HG03520 (cell line): ENCODE measurements around the gene CNIH3.

Experiments
- ATAC-seq: cut with Tn5 transposase; IDR thresholded peaks from one replicate; pipeline ENCODE4 v1.9.1; 2021; ENCODE audit warnings: mild to moderate bottlenecking, moderate library complexity; ENCODE audit not compliant: unreplicated experiment

CNIH3 gene

DNA sequence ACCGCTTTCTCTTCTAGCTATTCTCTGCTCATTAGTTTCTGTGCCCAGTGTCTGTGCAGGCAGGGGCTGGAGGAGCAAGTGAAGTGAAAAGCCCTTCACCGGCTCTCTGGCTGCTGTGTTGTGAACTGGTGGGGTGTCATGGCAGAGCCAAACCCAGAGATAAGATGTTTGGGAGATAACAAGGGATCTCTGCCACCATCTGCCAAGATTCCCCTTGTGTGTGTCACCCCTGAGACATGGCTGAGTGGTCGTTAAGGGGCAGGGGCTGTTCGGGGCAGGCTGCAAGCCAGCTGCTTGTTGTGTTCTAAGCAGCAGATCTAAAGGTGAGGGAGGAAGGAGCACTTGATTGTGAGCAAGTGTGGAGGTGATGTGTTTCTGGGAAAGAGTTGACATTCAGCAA, 24.5 kb downstream of the CNIH3 start:
- ATAC-seq: no peak

GRCh38 chr1:224641030-224641429, 24.9 kb downstream of the CNIH3 start:
- no peak for ATAC-seq

DNA sequence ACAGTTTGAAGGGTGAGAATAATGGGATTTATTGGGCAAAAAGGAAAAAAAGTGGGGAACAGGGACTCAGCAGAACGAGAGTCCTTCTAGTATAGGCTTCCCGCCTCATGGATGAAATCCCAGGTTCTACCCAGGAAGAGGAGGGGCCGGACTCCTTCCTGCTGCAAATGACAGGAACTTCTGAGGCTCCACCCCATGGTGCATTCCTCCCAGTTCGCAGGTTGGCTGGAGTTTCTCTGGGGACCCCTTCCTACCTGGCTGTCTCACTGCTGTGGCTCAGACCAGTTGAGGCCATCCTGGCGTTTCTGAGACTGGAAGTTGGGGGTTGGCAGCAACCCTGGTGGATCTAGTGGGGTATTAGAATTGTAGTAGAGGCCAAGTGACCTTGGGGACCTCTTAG, 27.5 kb downstream of the CNIH3 start:
- ATAC-seq: no peak

DNA sequence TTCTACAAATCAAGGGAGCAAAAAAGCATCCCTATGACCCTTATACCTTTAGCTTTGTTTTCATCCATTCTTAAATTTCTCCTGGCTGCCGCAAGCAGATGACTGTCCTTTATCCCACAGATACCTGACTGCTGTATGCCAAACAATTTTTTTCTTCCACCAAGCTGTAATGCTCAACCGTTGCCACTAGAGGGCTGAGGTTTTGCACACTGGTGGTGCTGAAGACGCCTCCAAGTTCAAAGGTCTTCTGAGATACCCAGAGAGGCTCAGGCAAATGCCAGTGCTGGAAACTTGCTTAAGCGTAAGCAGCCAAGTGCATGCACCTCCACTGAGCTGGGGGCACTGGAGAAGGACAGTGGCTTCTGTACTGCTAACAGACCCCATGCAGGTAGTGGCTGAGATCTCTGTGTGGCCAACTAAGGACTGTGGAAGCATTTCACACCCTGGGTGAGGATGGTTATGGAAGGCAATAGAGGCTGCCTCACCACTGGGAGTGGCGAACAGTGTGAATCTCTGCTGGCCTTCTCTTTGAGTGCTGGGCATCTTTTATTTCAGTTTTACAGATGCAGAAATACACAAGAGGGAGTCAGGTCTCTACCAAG, 28.5 kb downstream of the CNIH3 start:
- peak; percentile 82 for ATAC-seq

DNA sequence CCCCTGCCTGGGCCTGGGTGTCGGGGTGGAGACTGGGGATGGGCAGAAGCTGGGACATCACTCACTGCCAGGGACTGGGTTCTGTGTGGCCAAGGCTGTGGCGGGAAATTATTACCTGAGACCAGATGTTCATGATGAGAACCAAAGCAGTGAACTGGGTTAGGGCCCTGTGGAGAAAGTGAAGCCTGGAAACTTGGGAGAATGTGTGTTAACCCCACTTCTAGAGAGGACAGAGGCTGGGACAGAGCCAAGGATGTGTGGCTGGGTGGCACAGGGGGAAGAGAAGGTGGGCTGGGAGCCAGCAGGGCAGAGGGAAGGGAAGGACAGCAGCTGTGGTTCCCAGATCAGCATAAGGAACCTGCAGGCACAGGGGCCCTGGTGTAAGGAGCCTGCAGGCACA, 31.3 kb downstream of the CNIH3 start:
- ATAC-seq: no peak

DNA sequence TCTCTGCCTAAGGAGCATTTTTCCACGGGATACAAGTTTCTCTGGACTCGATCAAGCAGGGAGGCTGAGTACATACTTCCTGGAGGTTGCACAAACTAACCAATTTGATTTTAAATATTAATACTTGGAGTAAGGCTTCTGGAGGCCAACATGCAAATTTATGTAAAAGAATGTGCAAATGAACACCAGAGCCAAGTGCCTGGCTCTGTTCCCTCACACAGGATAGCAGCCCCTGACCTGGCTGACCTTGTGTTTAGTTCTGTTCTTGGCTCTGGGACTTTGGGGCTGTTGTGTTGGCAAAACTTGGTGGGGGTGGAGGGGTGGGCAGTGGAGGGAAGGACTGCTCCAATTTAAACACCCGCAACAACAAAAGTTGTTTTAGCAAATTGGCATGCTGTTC, 34.2 kb downstream of the CNIH3 start:
- no peak for ATAC-seq

DNA sequence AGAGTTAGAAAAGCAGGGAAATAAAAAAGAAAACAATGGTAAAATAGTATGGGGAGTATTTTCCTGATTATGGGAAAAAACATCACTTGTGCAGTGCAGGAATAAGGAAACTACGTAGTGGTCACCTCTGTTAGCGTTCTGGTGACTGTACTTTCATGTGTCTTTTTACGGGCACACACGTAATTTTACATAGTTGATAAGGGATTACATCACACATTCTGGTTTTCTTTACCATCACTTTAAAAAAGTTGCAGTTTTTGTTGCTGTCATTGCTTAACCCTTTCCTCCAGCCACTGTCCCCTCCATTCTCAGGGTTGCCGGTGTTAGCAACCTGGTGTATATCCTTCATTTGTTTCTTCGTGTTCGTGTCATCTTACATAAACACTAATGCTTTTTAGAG, 35.1 kb downstream of the CNIH3 start:
- no peak for ATAC-seq

- ATAC-seq: no peak
These were observed 40.3 kb downstream of the CNIH3 start for GRCh38 chr1:224656392-224656791.

GRCh38 chr1:224660074-224660473, 44.0 kb downstream of the CNIH3 start:
- ATAC-seq: no peak

DNA sequence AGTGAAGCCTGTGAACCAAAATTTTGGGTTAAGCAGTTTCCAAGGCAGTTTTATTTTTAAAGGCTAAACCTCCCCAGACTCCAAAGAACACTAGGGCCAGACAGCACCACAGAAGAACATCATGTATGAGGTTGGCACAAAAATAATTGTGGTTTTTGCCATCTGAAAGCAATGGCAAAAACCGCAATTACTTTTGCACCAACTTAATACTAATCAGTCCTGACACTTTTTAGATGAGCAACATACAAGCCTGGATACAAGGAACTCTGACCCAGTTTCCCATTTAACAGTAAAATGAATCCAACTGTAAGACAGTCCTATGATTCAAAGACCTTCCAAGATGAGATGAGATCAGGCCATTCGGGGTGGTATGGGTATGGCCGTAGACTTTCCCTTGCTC, 46.8 kb downstream of the CNIH3 start:
- no peak for ATAC-seq

GRCh38 chr1:224665016-224665415, 48.9 kb downstream of the CNIH3 start:
- no peak for ATAC-seq

DNA sequence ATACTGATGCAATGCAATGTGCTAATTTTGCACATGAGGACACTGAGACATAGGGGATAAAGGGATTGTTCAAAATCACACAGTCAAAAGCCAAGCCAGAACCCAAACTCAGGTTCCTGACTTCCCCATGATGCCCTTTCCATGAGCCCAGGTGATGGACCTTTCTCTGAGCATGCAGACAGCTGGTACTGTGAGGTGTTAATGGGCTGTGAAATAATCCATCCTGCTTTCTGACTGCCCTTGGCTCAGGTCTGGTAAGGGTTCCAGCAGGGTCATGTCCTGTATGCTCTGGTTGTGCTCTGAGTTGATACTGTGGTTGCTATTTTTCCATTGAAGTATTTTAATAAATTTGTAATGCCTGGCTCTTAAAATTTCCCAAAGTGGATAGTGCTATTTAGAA, 50.0 kb downstream of the CNIH3 start:
- ATAC-seq: no peak

DNA sequence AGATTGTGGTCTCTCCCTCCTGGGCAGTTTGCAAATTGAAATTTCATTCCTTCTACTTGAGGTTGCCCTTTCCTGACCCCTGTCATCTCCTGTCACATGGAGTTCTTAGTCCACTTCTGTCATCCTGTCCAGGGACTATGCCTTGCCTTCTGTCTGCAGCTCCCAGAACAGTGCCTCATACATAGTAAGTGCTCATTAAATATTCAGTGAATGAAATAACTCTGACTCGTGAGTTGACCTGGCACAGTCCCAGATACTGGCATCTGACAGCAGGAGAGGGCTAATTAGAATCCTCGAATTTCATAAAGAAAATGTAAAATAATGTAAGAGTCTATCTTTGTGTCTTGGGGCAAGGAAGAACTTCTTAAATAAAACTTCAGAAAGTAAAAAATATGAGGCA, 50.8 kb downstream of the CNIH3 start:
- ATAC-seq: no peak

DNA sequence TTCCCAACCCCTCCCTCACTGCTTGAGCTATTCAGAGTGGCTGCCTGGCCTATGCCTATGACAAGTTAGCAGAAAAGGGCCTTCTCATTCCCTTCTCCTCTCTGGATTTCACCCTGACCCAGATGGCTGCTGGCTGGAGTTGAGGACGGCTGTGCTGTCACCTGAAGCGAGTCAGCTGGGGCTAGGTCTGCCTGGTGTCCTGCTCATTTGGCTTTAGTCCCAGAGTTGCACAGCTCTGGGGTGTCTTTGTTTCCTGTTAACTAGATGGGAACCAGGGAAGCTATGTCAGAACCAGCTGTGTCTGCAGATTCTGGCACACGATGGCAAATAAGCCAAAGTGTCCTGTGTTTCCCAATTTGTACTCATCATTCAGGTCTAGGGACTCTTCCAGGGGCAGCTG, 52.9 kb downstream of the CNIH3 start:
- ATAC-seq: no peak

DNA sequence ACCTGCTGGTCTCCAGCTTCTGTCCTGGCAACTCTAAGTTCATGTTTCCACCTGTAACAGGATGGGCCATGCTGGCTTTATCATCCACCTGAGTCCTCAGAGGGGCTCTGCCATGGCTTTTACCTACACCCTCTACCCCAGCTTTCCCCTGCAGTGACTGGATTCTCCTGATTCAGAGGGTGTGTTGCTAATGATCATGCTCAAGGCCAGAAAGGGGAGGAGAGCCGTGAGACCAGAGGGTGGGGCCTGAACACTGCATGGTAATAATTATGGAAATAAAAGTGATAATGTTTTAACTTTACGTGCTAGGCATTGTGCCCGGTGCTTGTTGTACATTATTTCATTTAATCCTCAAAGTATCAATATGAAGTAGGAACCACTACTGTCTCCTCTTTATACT, 53.3 kb downstream of the CNIH3 start:
- ATAC-seq: no peak

GRCh38 chr1:224670506-224670905, 54.4 kb downstream of the CNIH3 start:
- ATAC-seq: no peak

- ATAC-seq: no peak
These were observed 55.0 kb downstream of the CNIH3 start for GRCh38 chr1:224671076-224671475.

DNA sequence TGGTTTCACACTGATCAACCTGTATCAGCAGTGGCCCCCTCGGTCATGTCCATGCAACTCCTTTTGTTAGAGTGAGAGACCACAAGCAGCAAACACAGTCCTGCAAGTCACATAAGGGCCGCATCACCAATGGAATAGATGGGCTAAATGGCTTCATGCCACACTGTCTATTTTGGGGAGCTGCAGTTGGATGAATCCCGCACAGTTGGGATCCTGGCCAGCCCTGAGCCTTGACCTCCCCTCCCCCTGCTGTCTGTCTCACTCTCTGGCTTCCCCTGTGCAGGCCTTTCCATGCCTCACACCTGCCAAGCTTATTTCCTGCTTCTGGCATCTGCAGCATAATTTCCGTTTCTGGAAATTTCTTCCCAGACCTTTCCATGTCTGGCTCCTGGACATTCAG, 57.0 kb downstream of the CNIH3 start:
- no peak for ATAC-seq

- ATAC-seq: peak; percentile 60
These were observed 59.5 kb downstream of the CNIH3 start for GRCh38 chr1:224675590-224675989.

DNA sequence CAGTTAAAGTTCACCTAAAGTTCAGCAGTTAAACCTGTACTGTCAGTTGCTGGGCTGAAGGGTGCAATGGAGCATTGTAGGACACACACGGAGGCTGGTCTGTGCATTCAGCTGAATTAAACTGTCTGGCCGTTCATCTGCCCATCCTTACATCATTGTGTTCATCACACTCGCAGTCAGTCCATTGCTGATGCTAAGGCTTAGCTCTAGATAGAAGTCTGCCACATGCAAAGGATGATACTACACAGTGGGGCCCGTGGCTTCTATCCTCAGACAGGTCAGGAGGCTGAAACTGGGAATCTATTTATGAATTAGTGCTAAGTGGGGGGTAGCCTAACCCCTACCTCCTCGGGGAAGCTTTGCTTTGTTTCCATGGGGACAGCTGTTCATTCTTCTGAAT, 60.4 kb downstream of the CNIH3 start:
- no peak for ATAC-seq

GRCh38 chr1:224678168-224678567, 62.1 kb downstream of the CNIH3 start:
- ATAC-seq: no peak

- ATAC-seq: no peak
These were observed 63.5 kb downstream of the CNIH3 start for GRCh38 chr1:224679606-224680005.

DNA sequence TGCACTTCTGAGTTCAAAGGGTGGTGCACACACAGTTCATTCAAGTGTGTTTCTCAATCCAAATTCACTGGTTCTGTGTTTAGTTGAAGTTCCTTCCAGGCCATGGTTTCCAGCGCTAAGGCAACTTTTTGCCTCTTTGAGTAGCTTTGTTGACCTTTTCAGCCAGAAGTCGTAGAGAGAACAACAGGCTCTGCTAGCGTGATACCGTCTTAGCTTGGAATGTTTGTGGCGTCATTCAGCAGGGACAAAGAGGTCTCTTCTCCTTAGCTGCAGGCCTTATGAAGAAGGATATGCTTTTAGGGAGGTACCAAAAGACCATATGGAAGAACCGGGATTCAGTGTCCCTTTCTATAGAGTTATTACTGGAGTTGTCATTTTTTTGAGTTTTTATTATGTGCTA, 65.7 kb downstream of the CNIH3 start:
- ATAC-seq: no peak

DNA sequence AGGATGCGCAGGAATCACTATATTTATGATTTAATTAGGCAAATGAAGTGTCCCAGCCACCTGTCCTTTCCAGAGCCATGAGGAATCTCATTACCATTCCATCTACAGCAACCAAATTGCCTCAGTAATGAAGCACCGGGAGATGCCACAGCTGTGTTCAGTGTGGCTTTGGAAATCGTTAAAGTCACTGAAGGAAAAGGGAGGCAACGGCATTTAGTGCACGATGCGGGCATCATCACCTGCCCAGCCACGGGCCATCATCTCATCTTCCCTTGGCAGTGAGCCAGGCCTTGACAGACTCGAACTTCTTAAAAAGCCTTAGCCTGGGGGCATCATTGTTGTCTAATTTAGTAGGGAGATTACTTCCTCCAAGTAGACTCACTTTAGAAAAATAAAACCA, 67.8 kb downstream of the CNIH3 start:
- no peak for ATAC-seq
